HFFc6 (cell line): ENCODE data around the gene STK25. TPM values are rescaled to one million over a fixed set of nuclear protein-coding genes. Genes with fewer than 3 reads are reported as not detected.

Experiments used
- DNase-seq: peaks from one replicate; pipeline ENCODE4 v3.0.0-alpha.2; 2018
- H3K27ac Mint-ChIP-seq: 2 replicates; pipeline ENCODE4 v1.8.0; 2020; ENCODE audit warnings: mild to moderate bottlenecking, mixed read lengths
- H3K27me3 Mint-ChIP-seq: 2 replicates; pipeline ENCODE4 v1.8.0; 2021; ENCODE audit warnings: mild to moderate bottlenecking, moderate library complexity, mixed read lengths; ENCODE audit not compliant: insufficient read depth
- H3K36me3 Mint-ChIP-seq: 2 replicates; pipeline ENCODE4 v1.8.0; 2021; ENCODE audit warnings: low read depth, mixed read lengths
- H3K4me1 Mint-ChIP-seq: 2 replicates; pipeline ENCODE4 v1.8.0; 2020; ENCODE audit warnings: low read depth, mixed read lengths
- H3K4me3 Mint-ChIP-seq: 2 replicates; pipeline ENCODE4 v1.8.0; 2020; ENCODE audit warnings: mild to moderate bottlenecking, moderate library complexity, mixed read lengths
- H3K9me3 Mint-ChIP-seq: 2 replicates; pipeline ENCODE4 v1.8.0; 2020; ENCODE audit warnings: mild to moderate bottlenecking, mixed read lengths
- total RNA-seq, 6 experiments: library from RNA; stranded (reverse); fragmentation: NEBNext Ultra II Directional; extraction: Animal tissue kit (Norgen Biotek cat#: 25700); gene quantifications; 2 replicates in 1 of 6; 3 replicates in 5 of 6; pipeline ENCODE4 v1.2.3, GENCODE V29; 2021
- TF ChIP-seq, protein P1 (sequence below): fragments of 200-600 bp; sonication (generic); IDR thresholded peaks from 2 replicates; pipeline ENCODE4 v1.5.0; 2021; ENCODE audit warnings: antibody characterized with exemption, mild to moderate bottlenecking

STK25 gene
- total RNA-seq, 6 experiments from 2014 or later = 129 to 159 (median 150) TPM

DNA sequence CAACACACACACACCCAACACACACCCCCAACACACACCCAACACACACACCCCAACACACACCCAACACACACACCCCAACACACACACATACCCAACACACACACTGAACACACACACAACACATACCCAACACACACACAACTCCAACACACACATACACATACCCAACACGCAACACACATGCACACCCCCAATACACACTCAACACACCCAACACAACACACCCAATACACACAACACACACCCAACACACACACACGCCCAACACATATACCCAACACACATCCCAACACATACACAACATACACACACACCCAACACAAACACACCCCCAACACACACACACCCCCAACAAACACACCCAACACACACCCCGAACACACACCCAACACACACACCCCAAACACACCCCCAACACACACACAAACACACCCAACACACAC lies 8.2 kb upstream of the STK25 start:
- no peak overlapping the region for H3K4me3 Mint-ChIP-seq
- DNase-seq = no peak
- peaks cover 6% of the 10 kb centered on the region; the same call in 1 of the 2 replicates for H3K36me3 Mint-ChIP-seq

DNA sequence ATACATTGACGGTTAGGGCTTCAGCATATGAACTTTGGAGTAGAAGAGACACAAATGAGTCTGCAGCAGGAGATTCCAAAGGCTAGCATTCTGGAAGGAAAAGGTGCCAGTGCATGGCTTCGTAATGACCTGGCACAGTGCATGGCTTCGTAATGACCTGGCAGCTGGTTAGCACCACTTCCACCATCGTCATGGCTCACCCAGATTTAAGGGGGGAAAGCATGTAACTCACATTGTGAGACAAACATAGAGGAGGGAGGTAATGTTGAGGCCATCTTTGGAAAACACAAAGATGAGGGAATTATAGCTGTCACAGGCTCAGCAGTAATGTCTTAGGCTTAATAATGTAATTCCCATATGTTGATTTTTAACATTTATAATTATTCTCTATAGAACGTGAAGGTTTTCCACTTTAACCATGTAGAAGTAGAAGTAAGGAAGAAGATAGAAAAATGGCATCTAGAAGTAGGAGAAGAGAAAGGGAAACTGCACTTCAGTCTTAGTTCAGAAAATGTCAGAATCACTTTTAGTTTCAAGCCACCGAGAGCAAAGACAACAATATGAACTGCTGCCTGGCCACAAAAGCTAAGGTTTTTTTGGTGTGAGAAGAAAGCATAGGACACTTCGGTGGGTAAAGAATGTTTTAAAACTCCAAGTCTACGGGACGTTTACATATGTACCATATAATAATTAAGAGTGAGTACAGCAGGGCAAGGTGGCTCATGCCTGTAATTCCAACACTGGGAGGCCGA lies 6.8 kb upstream of the STK25 start:
- Mint-ChIP-seq H3K4me1 (peaks cover 14% of the 10 kb centered on the region), H3K27ac (peak overlapping the region; percentile 80), H3K27me3 (peaks cover 3% of the 10 kb centered on the region), H3K9me3 (peaks cover 6% of the 10 kb centered on the region), H3K4me3 (no peak overlapping the region), H3K36me3 (peaks cover 6% of the 10 kb centered on the region; the same call in 1 of the 2 replicates)
- TF ChIP-seq, protein P1, sequence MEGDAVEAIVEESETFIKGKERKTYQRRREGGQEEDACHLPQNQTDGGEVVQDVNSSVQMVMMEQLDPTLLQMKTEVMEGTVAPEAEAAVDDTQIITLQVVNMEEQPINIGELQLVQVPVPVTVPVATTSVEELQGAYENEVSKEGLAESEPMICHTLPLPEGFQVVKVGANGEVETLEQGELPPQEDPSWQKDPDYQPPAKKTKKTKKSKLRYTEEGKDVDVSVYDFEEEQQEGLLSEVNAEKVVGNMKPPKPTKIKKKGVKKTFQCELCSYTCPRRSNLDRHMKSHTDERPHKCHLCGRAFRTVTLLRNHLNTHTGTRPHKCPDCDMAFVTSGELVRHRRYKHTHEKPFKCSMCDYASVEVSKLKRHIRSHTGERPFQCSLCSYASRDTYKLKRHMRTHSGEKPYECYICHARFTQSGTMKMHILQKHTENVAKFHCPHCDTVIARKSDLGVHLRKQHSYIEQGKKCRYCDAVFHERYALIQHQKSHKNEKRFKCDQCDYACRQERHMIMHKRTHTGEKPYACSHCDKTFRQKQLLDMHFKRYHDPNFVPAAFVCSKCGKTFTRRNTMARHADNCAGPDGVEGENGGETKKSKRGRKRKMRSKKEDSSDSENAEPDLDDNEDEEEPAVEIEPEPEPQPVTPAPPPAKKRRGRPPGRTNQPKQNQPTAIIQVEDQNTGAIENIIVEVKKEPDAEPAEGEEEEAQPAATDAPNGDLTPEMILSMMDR = no peak
- DNase-seq = no peak

More for the DNA sequence above, 8.2 kb upstream of the STK25 start:
- Mint-ChIP-seq H3K27ac (no peak overlapping the region), H3K4me1 (peaks cover 14% of the 10 kb centered on the region), H3K27me3 (peaks cover 6% of the 10 kb centered on the region), H3K9me3 (peaks cover 6% of the 10 kb centered on the region)
- TF ChIP-seq, protein P1 = no peak

DNA sequence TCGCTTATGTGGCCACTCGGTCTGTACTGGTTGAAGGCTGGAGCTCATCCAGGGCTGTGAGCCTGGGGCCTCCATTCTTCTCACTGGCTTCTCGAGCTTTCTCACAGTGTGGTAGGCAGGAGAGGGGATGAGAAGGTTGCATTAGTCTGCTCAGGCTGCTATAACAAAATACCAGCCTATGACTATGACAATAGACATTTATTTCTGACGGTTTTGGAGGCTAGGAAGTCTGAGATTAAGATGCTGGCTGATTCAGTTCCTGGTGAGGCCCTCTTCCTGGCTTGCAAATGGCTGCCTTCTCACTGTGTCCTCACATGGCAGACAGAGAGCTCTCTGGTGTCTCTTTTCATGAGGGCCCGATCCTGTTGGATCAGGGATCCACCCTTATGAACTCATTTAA lies 6.2 kb upstream of the STK25 start:
- Mint-ChIP-seq H3K36me3 (peaks cover 6% of the 10 kb centered on the region; the same call in 1 of the 2 replicates), H3K4me3 (no peak overlapping the region), H3K9me3 (peaks cover 6% of the 10 kb centered on the region), H3K27me3 (peaks cover 1% of the 10 kb centered on the region), H3K27ac (peak overlapping the region; percentile 80), H3K4me1 (peaks cover 16% of the 10 kb centered on the region)
- TF ChIP-seq, protein P1 = no peak
- DNase-seq = peak; percentile 8

DNA sequence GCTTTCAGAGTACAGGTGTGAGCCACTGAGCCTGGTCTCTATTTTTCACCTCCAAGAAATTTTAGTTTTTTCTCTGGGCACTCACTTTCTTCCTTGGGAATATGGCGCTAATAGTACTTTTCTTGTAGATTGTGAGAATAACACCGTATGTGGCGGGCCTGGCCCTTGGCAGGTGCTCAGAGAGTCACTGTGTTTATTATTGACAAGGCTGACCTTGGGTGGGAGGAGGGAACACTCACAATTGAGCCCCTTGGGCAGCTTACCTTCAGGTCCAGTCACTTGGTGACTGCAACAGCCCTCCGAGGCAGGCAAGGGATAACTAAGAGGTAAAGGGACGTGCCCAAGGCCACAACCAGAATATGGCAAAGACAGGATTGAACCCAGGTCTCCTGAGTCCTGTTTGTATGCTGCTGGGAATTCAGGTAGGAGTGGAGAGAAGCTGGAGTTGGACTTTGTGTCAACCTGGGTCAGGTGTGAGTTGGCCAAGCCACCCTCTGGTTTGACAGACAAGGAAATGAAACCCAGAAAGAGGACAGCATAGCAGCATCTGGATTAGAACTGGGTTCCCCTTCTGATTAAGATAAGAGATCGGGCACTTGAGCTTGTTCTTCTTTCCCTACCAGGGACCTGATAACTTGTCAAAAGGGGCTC lies 2.8 kb upstream of the STK25 start:
- TF ChIP-seq, protein P1 = no peak
- Mint-ChIP-seq H3K9me3 (no peaks in the 10 kb centered on the region; the same call in 1 of the 2 replicates), H3K27ac (no peak overlapping the region), H3K36me3 (peaks cover 6% of the 10 kb centered on the region; the same call in 1 of the 2 replicates), H3K4me3 (no peak overlapping the region), H3K4me1 (peaks cover 31% of the 10 kb centered on the region), H3K27me3 (peaks cover 4% of the 10 kb centered on the region; the same call in 1 of the 2 replicates)
- no peak for DNase-seq

DNA sequence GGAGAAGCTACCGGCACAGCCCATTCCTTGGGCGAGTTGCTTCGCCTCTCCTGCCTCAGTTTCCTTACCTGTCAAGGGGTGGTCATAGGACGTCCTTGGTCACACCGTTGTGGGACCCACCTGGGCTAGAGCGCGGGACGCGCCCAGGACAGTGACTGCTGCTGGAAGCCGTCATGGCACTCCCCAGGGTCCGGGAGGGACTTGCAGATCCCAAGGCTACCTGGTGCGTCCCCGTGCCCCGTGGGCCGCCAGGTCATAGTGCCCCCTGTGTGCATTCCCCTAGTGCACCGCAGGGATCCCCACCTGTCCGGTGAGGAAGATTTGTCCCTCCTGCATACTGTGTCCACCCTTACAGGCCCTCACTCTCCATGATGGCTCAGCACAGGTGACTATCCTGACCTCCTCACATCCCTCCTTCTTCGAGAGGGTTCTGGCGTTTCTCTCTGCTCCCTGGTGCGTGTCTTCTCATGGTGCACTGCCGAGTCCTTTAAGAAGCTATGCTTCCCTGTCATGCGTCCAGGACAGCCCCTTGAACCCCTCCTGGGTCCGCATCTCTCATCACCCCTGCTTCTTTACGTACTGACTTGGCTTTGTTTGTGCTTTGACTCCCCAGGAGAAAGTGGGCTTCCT lies 886 bp upstream of the STK25 start:
- peaks cover 4% of the 10 kb centered on the region; the same call in 1 of the 2 replicates for H3K27me3 Mint-ChIP-seq
- peak overlapping the region; percentile 80 for H3K4me3 Mint-ChIP-seq

More for the DNA sequence above, 886 bp upstream of the STK25 start:
- peak overlapping the region; percentile 37 for H3K27ac Mint-ChIP-seq
- H3K4me1 Mint-ChIP-seq = peaks cover 27% of the 10 kb centered on the region
- no peaks in the 10 kb centered on the region for H3K9me3 Mint-ChIP-seq
- no peak for DNase-seq
- TF ChIP-seq, protein P1 = no peak
- H3K36me3 Mint-ChIP-seq = peaks cover 11% of the 10 kb centered on the region; the same call in 1 of the 2 replicates
